Measurements from ENCODE around the gene WSCD1. TPM values are rescaled to one million over a fixed set of nuclear protein-coding genes. Genes with fewer than 3 reads are reported as not detected.
A peak's percentile ranks its signal among the peaks of the same experiment; 100 is the strongest.

Gene WSCD1
- total and polyA plus RNA-seq, 12 donors: 2.1 to 17.9 (median 8.7) TPM

- peak in 1 of 7 donors; percentile 7 for DNase-seq
- no peak overlapping the region for H3K4me3 ChIP-seq
- H3K36me3 ChIP-seq (replicated peaks in 1 of 2): no peaks in the 10 kb centered on the region
- no peaks in the 10 kb centered on the region for H3K4me1 ChIP-seq (replicated peaks in 1 of 2)
- no peak for TF ChIP-seq CTCF (IDR thresholded peaks at IDR 0.05)
- TF ChIP-seq POLR2A (IDR thresholded peaks at IDR 0.05): no peak
- no peaks in the 10 kb centered on the region for H3K9me3 ChIP-seq (replicated peaks in 1 of 3)
- 74 to 81% (median 76%) methylated on average over 11 of the region's 11 CpGs for WGBS, 4 donors
- H3K27me3 ChIP-seq: no peaks in the 10 kb centered on the region
- no peak overlapping the region for H3K27ac ChIP-seq
- intact Hi-C loops (cut with DNase I): no loop called here
Observed at GRCh38 chr17:6137716-6138502, 67.7 kb downstream of the WSCD1 start.

- H3K9me3 ChIP-seq (replicated peaks in 1 of 3): no peaks in the 10 kb centered on the region
- H3K4me1 ChIP-seq (replicated peaks in 1 of 2): no peaks in the 10 kb centered on the region
- no peaks in the 10 kb centered on the region for H3K36me3 ChIP-seq (replicated peaks in 1 of 2)
- H3K27me3 ChIP-seq: no peaks in the 10 kb centered on the region
- no peak for TF ChIP-seq CTCF (IDR thresholded peaks at IDR 0.05)
- TF ChIP-seq POLR2A (IDR thresholded peaks at IDR 0.05): no peak
- no peak overlapping the region for H3K27ac ChIP-seq
- H3K4me3 ChIP-seq: no peak overlapping the region
- intact Hi-C loops (cut with DNase I): no loop called here
- no peak for DNase-seq
- WGBS, 4 donors: 68 to 78% (median 76%) methylated on average over 3 of the region's 3 CpGs
Observed at GRCh38 chr17:6138761-6139446, 68.7 kb downstream of the WSCD1 start.

GRCh38 chr17:6139447-6139832 is 69.3 kb downstream of the WSCD1 start:
- intact Hi-C loops (cut with DNase I): no loop called here
- no peak overlapping the region for H3K4me3 ChIP-seq
- H3K9me3 ChIP-seq (replicated peaks in 1 of 3): no peaks in the 10 kb centered on the region
- H3K27me3 ChIP-seq: no peaks in the 10 kb centered on the region
- TF ChIP-seq CTCF (IDR thresholded peaks at IDR 0.05): no peak
- no peak for TF ChIP-seq POLR2A (IDR thresholded peaks at IDR 0.05)
- no peak for DNase-seq
- no peaks in the 10 kb centered on the region for H3K4me1 ChIP-seq (replicated peaks in 1 of 2)
- 80 to 84% (median 83%) methylated on average over 8 of the region's 8 CpGs for WGBS, 4 donors
- H3K36me3 ChIP-seq (replicated peaks in 1 of 2): no peaks in the 10 kb centered on the region
- H3K27ac ChIP-seq: no peak overlapping the region

- H3K36me3 ChIP-seq (replicated peaks in 1 of 2): no peaks in the 10 kb centered on the region
- intact Hi-C loops (cut with DNase I): no loop called here
- no peaks in the 10 kb centered on the region for H3K9me3 ChIP-seq (replicated peaks in 1 of 3)
- WGBS, 4 donors: 73 to 91% (median 83%) methylated on average over 2 of the region's 2 CpGs
- H3K27ac ChIP-seq: no peak overlapping the region
- H3K27me3 ChIP-seq: no peaks in the 10 kb centered on the region
- TF ChIP-seq POLR2A (IDR thresholded peaks at IDR 0.05): no peak
- no peak for TF ChIP-seq CTCF (IDR thresholded peaks at IDR 0.05)
- DNase-seq: no peak
- no peak overlapping the region for H3K4me3 ChIP-seq
- H3K4me1 ChIP-seq (replicated peaks in 1 of 2): no peaks in the 10 kb centered on the region
Observed at GRCh38 chr17:6140188-6140587, 70.0 kb downstream of the WSCD1 start.

All from adrenal gland (tissue), 12 donors.